DOHH2 (cell line): Measurements from ENCODE around the gene SIDT1.

ENCODE experiments used
- H3F3A ChIP-seq: fragments of 200-600 bp; sonication (generic), shearing (Covaris generic); 2 replicates; pipeline ENCODE4 v1.6.0; 2016; ENCODE audit warnings: antibody characterized with exemption, mild to moderate bottlenecking; ENCODE audit not compliant: control insufficient read depth, insufficient read depth
- H3K27ac ChIP-seq: fragments of 200-600 bp; sonication (generic); 2 replicates; pipeline ENCODE4 v1.5.1; 2014; ENCODE audit warnings: low read depth, mild to moderate bottlenecking, low read length, moderate library complexity
- H3K27me3 ChIP-seq: fragments of 200-600 bp; sonication (generic); 2 replicates; pipeline ENCODE4 v1.6.1; 2014; ENCODE audit warnings: mild to moderate bottlenecking, low read length, mixed read lengths; ENCODE audit not compliant: control insufficient read depth
- H3K36me3 ChIP-seq: fragments of 200-600 bp; sonication (generic); 2 replicates; pipeline ENCODE4 v1.6.1; 2014; ENCODE audit warnings: mild to moderate bottlenecking, low read length, moderate library complexity, mixed read lengths; ENCODE audit not compliant: control insufficient read depth
- H3K4me1 ChIP-seq: fragments of 200-600 bp; sonication (generic); 2 replicates; pipeline ENCODE4 v1.6.1; 2014; ENCODE audit warnings: mild to moderate bottlenecking, low read length, mixed read lengths; ENCODE audit not compliant: control insufficient read depth
- H3K4me2 ChIP-seq: fragments of 200-600 bp; sonication (generic); 2 replicates; pipeline ENCODE4 v1.6.0; 2014; ENCODE audit warnings: mild to moderate bottlenecking, low read length, moderate library complexity
- H3K4me3 ChIP-seq: fragments of 200-600 bp; sonication (generic); 2 replicates; pipeline ENCODE4 v1.5.1; 2014; ENCODE audit warnings: mild to moderate bottlenecking, low read length, mixed read lengths
- H3K79me2 ChIP-seq: fragments of 200-600 bp; sonication (generic); 2 replicates; pipeline ENCODE4 v1.6.1; 2014; ENCODE audit warnings: mild to moderate bottlenecking, low read length, mixed read lengths; ENCODE audit not compliant: control insufficient read depth
- H3K9me2 ChIP-seq: fragments of 200-600 bp; sonication (generic); replicated peaks from 2 replicates; pipeline ENCODE4 v1.6.1; 2014; ENCODE audit warnings: mild to moderate bottlenecking, low read length, mixed read lengths; ENCODE audit not compliant: control insufficient read depth
- H3K9me3 ChIP-seq: fragments of 200-600 bp; sonication (generic); 2 replicates; pipeline ENCODE4 v1.6.1; 2014; ENCODE audit warnings: antibody characterized with exemption, low read length, mixed read lengths; ENCODE audit not compliant: control insufficient read depth, insufficient read depth
- H4K20me1 ChIP-seq: fragments of 200-600 bp; sonication (generic); 2 replicates; pipeline ENCODE4 v1.6.0; 2014; ENCODE audit warnings: low read depth, mild to moderate bottlenecking, antibody characterized with exemption, low read length, moderate library complexity; ENCODE audit not compliant: control insufficient read depth, insufficient read depth
- CTCF ChIP-seq: fragments of 200-600 bp; sonication (generic); IDR thresholded peaks from one replicate; pipeline ENCODE4 v1.5.1; 2014; ENCODE audit warnings: antibody characterized with exemption, mild to moderate bottlenecking, low read depth, low read length; ENCODE audit not compliant: poor library complexity, severe bottlenecking
- EZH2phosphoT487 ChIP-seq: fragments of 200-600 bp; sonication (generic); IDR thresholded peaks from 2 replicates; pipeline ENCODE4 v1.6.1; 2017; ENCODE audit warnings: borderline replicate concordance, mild to moderate bottlenecking, antibody characterized with exemption, low read length, moderate library complexity, mixed read lengths

The SIDT1 gene

GRCh38 chr3:113534365-113534764 lies 2.0 kb downstream of the SIDT1 start:
- H3K4me3 ChIP-seq = no peak overlapping the region
- peaks cover 53% of the 10 kb centered on the region for H3K27me3 ChIP-seq
- H3K79me2 ChIP-seq = no peaks in the 10 kb centered on the region
- peaks cover 22% of the 10 kb centered on the region for H3K4me1 ChIP-seq
- H3F3A ChIP-seq = no peaks in the 10 kb centered on the region
- H3K9me2 ChIP-seq = no peaks in the 10 kb centered on the region
- no peaks in the 10 kb centered on the region for H3K36me3 ChIP-seq
- no peaks in the 10 kb centered on the region for H3K9me3 ChIP-seq
- no peaks in the 10 kb centered on the region for H4K20me1 ChIP-seq
- TF ChIP-seq EZH2phosphoT487 = no peak
- TF ChIP-seq CTCF = no peak
- no peak overlapping the region for H3K27ac ChIP-seq
- no peak overlapping the region for H3K4me2 ChIP-seq

GRCh38 chr3:113535898-113536297 lies 3.5 kb downstream of the SIDT1 start:
- no peak overlapping the region for H3K4me2 ChIP-seq
- no peak overlapping the region for H3K27ac ChIP-seq
- H3K9me2 ChIP-seq = no peaks in the 10 kb centered on the region
- H3K79me2 ChIP-seq = no peaks in the 10 kb centered on the region
- H4K20me1 ChIP-seq = no peaks in the 10 kb centered on the region
- H3K9me3 ChIP-seq = no peaks in the 10 kb centered on the region
- H3K4me1 ChIP-seq = peaks cover 22% of the 10 kb centered on the region
- H3K4me3 ChIP-seq = no peak overlapping the region
- H3K36me3 ChIP-seq = no peaks in the 10 kb centered on the region
- no peak for TF ChIP-seq CTCF
- TF ChIP-seq EZH2phosphoT487 = no peak
- no peaks in the 10 kb centered on the region for H3F3A ChIP-seq
- peaks cover 46% of the 10 kb centered on the region for H3K27me3 ChIP-seq

GRCh38 chr3:113536627-113537101 lies 4.3 kb downstream of the SIDT1 start:
- Histone ChIP-seq H3K9me3 (no peaks in the 10 kb centered on the region), H3K4me2 (no peak overlapping the region), H3K79me2 (no peaks in the 10 kb centered on the region), H3F3A (no peaks in the 10 kb centered on the region), H3K36me3 (no peaks in the 10 kb centered on the region), H3K9me2 (no peaks in the 10 kb centered on the region), H3K4me1 (peaks cover 22% of the 10 kb centered on the region), H3K4me3 (no peak overlapping the region), H3K27me3 (peaks cover 39% of the 10 kb centered on the region), H4K20me1 (no peaks in the 10 kb centered on the region), H3K27ac (no peak overlapping the region)
- TF ChIP-seq CTCF (no peak), EZH2phosphoT487 (no peak)
